ENCODE data around the gene SCRN1. TPM values are rescaled to one million over a fixed set of nuclear protein-coding genes. Genes with fewer than 3 reads are reported as not detected.

Gene SCRN1
- total RNA-seq, 2 experiments from 2014 or later = 37.1 to 62.7 TPM

DNA sequence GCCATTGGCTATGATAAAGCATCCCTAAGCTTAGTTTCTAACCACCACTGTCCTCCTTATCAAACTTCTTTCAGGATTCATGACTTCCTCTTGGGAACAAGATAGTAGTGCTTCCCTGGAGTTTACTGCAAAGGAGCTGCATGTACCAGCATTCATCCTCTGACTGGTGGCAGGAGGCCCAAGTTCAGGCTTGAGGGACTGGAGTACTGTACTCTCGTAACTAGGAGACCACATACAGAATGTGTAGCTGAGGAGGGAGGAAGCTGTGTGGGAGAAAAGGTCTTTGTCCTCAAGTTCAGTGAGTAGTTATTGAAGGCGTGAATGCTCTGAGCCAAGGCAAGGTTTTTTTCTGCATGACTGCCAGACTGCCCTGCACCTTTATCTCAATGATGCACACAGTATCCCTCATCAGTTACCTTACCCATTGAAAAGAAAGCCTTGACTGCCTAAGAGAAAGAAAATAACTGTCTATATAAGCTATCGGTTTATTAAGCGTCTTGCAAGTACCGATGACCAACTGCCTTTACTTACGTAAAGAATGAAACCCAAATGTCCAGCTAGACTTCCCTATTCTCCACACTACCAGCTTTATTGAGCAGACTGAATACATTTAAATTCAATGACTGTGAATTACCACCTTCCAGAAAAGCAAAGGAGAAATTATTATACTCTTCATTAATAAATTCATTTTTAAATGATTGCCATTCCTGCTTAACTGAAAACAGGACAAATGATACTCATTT is 12.8 kb downstream of the SCRN1 start:
- no peak overlapping the region for H3K4me3 ChIP-seq (ENCODE audit: low read depth, low read length, poor library complexity, severe bottlenecking)
- 0 out of 2 replicates have a peak, but pooled peaks cover 7% of the 10 kb centered on the region for H4K20me1 ChIP-seq (ENCODE audit: insufficient read depth, low read length)
- H3K4me2 ChIP-seq (ENCODE audit: low read length) = no peak overlapping the region
- DNase-seq (ENCODE audit: low spot score) = no peak
- no peaks in the 10 kb centered on the region for H3K9me3 ChIP-seq (ENCODE audit: low read length)
- no peak overlapping the region for H3K27ac ChIP-seq (ENCODE audit: low read depth, low read length, poor library complexity, severe bottlenecking)
- no peaks in the 10 kb centered on the region for H3K4me1 ChIP-seq (ENCODE audit: insufficient read depth, low read length, poor library complexity, severe bottlenecking)
- no peaks in the 10 kb centered on the region for H3K9me2 ChIP-seq (ENCODE audit: insufficient read depth, low read length)
- CTCF ChIA-PET (ENCODE audit: unreplicated experiment) = no interaction called here
- H3K79me2 ChIP-seq (ENCODE audit: insufficient read depth, low read depth, low read length) = peaks cover 75% of the 10 kb centered on the region
- TF ChIP-seq, protein P1, sequence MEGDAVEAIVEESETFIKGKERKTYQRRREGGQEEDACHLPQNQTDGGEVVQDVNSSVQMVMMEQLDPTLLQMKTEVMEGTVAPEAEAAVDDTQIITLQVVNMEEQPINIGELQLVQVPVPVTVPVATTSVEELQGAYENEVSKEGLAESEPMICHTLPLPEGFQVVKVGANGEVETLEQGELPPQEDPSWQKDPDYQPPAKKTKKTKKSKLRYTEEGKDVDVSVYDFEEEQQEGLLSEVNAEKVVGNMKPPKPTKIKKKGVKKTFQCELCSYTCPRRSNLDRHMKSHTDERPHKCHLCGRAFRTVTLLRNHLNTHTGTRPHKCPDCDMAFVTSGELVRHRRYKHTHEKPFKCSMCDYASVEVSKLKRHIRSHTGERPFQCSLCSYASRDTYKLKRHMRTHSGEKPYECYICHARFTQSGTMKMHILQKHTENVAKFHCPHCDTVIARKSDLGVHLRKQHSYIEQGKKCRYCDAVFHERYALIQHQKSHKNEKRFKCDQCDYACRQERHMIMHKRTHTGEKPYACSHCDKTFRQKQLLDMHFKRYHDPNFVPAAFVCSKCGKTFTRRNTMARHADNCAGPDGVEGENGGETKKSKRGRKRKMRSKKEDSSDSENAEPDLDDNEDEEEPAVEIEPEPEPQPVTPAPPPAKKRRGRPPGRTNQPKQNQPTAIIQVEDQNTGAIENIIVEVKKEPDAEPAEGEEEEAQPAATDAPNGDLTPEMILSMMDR (conservative IDR thresholded peaks at IDR 0.05; ENCODE audit: low read length) = no peak
- no peak for TF ChIP-seq EZH2phosphoT487 (IDR thresholded peaks at IDR 0.05; ENCODE audit: borderline replicate concordance, low read depth, low read length)
- POLR2A ChIA-PET = interaction anchor here (0.9 to 2.7 kb wide), 6 partner anchors 8 to 97 kb away, joined by 3 to 11 read pairs (median 4); no protein-coding TSS in a partner anchor
- intact Hi-C loops (cut with micrococcal nuclease; ENCODE audit: unreplicated experiment) = no loop called here
- H3K36me3 ChIP-seq (ENCODE audit: insufficient read depth, low read length) = peaks cover 12% of the 10 kb centered on the region
- BruUV-seq (replicated peaks) = no TSS peak
- no peak overlapping the region for H2AFZ ChIP-seq (ENCODE audit: low read length)

DNA sequence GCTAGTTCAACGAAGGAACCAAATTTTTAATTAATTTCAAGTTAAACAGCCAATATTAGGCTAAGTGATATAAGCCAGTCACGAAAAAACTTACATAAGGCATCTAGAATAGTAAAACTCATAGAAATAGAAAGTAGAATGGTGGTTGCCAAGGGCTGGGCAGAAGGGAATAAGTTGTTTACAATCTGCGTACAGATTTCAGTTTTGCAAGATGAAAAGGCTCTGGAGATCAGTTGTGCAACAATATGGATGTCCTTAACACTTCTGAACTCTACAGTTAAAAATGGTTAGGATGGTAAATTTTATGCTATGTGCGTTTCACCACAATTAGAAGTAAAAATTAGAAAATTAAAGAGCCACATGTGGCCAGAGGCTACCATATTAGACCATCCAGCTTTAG is 13.3 kb downstream of the SCRN1 start:
- Histone ChIP-seq H2AFZ (ENCODE audit: low read length) (no peak overlapping the region), H3K27ac (ENCODE audit: low read depth, low read length, poor library complexity, severe bottlenecking) (no peak overlapping the region), H3K36me3 (ENCODE audit: insufficient read depth, low read length) (peaks cover 12% of the 10 kb centered on the region), H4K20me1 (ENCODE audit: insufficient read depth, low read length) (0 out of 2 replicates have a peak, but pooled peaks cover 7% of the 10 kb centered on the region), H3K79me2 (ENCODE audit: insufficient read depth, low read depth, low read length) (peaks cover 74% of the 10 kb centered on the region), H3K9me2 (ENCODE audit: insufficient read depth, low read length) (no peaks in the 10 kb centered on the region), H3K9me3 (ENCODE audit: low read length) (no peaks in the 10 kb centered on the region), H3K4me2 (ENCODE audit: low read length) (no peak overlapping the region), H3K4me1 (ENCODE audit: insufficient read depth, low read length, poor library complexity, severe bottlenecking) (no peaks in the 10 kb centered on the region), H3K4me3 (ENCODE audit: low read depth, low read length, poor library complexity, severe bottlenecking) (no peak overlapping the region)
- BruUV-seq (replicated peaks) = no TSS peak
- intact Hi-C loops (cut with micrococcal nuclease; ENCODE audit: unreplicated experiment) = no loop called here
- POLR2A ChIA-PET = interaction anchor here (0.9 to 2.7 kb wide), 3 partner anchors 9 to 47 kb away, joined by 3 to 11 read pairs (median 4); no protein-coding TSS in a partner anchor
- no peak for TF ChIP-seq EZH2phosphoT487 (IDR thresholded peaks at IDR 0.05; ENCODE audit: borderline replicate concordance, low read depth, low read length)
- TF ChIP-seq, protein P1 (conservative IDR thresholded peaks at IDR 0.05; ENCODE audit: low read length) = no peak
- CTCF ChIA-PET (ENCODE audit: unreplicated experiment) = no interaction called here
- no peak for DNase-seq (ENCODE audit: low spot score)

DNA sequence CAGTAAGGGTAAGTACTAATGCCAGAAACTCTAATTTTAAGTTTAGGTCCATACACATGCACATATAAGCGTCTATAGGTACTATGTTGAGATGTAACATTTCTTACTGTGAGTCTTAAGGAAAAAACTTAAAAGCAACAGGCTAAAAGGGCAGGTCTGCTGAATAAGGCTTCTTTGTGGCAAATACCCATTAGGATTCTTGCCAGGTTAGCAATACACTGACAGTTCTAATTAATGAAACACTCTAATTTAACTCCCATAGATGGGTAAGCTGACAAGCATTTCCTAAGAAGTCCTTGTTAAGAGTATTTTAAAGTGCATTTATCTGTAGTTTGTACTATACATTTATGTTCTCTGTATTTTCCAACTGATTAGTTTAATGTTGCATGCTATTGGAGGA is 14.0 kb downstream of the SCRN1 start:
- Histone ChIP-seq H3K9me2 (ENCODE audit: insufficient read depth, low read length) (no peaks in the 10 kb centered on the region), H3K36me3 (ENCODE audit: insufficient read depth, low read length) (peaks cover 16% of the 10 kb centered on the region), H3K4me3 (ENCODE audit: low read depth, low read length, poor library complexity, severe bottlenecking) (no peak overlapping the region), H3K4me1 (ENCODE audit: insufficient read depth, low read length, poor library complexity, severe bottlenecking) (no peaks in the 10 kb centered on the region), H2AFZ (ENCODE audit: low read length) (no peak overlapping the region), H3K79me2 (ENCODE audit: insufficient read depth, low read depth, low read length) (peaks cover 73% of the 10 kb centered on the region), H4K20me1 (ENCODE audit: insufficient read depth, low read length) (0 out of 2 replicates have a peak, but pooled peaks cover 7% of the 10 kb centered on the region), H3K4me2 (ENCODE audit: low read length) (no peak overlapping the region), H3K9me3 (ENCODE audit: low read length) (no peaks in the 10 kb centered on the region), H3K27ac (ENCODE audit: low read depth, low read length, poor library complexity, severe bottlenecking) (no peak overlapping the region)
- intact Hi-C loops (cut with micrococcal nuclease; ENCODE audit: unreplicated experiment) = no loop called here
- CTCF ChIA-PET (ENCODE audit: unreplicated experiment) = no interaction called here
- TF ChIP-seq EZH2phosphoT487 (IDR thresholded peaks at IDR 0.05; ENCODE audit: borderline replicate concordance, low read depth, low read length) = no peak
- TF ChIP-seq, protein P1 (conservative IDR thresholded peaks at IDR 0.05; ENCODE audit: low read length) = no peak
- no TSS peak for BruUV-seq (replicated peaks)
- DNase-seq (ENCODE audit: low spot score) = no peak
- POLR2A ChIA-PET = interaction anchor here (0.9 to 2.7 kb wide), 2 partner anchors 9 to 48 kb away, joined by 3 to 11 read pairs; no protein-coding TSS in a partner anchor

All from OCI-LY7 (cell line).